ENCODE results near the gene GRID2.

GRCh38 chr4:93767917-93768316, 1464.2 kb downstream of the GRID2 start:
- TF ChIP-seq TAF1 (IDR thresholded peaks at IDR 0.05; ENCODE audit: low read depth) (no peak), POLR2AphosphoS5 (IDR thresholded peaks at IDR 0.05) (no peak), EP300 (conservative IDR thresholded peaks at IDR 0.05; ENCODE audit: poor library complexity, severe bottlenecking) (no peak), CTCF (IDR thresholded peaks at IDR 0.05; ENCODE audit: poor library complexity, severe bottlenecking) (no peak), EZH2 (IDR thresholded peaks at IDR 0.05; ENCODE audit: borderline replicate concordance, insufficient read depth, low read length, poor library complexity, severe bottlenecking) (no peak), RAD21 (conservative IDR thresholded peaks at IDR 0.05) (no peak), SMC3 (conservative IDR thresholded peaks at IDR 0.05; ENCODE audit: poor library complexity) (no peak)

Measured in neural cell (in vitro differentiated cells).